ENCODE data around the gene SORCS3.

DNA sequence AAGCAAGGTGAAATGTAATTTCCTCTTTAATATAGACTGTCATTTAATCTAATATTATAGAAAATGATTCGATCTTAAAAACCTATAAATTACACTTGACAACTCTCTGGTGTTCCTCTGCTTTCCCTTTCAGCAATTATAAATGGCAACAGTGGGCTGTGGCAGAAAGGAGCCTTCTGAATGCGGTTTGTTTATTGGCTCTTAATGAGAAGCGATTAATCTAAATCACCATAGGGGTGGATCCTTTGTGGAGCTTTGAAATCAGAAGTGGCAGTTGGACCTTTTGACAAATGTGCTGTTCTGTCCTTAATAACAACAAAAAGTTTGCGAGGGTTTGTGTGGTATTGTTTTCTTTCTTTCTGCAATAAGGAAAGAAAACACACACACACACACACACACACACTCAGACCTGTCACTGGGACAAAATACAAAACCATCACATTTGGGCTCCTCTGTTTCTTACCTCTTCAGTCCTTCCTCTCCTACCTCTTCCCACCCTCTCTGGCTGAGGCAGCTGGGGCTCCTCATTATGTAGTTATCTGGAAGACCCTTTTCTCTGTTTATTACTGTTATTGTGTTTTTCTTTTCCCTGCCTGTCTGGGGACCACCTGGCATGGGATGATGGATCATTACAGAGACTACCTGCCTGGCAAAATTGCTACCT, 316.2 kb downstream of the SORCS3 start:
- TF ChIP-seq, protein P1, sequence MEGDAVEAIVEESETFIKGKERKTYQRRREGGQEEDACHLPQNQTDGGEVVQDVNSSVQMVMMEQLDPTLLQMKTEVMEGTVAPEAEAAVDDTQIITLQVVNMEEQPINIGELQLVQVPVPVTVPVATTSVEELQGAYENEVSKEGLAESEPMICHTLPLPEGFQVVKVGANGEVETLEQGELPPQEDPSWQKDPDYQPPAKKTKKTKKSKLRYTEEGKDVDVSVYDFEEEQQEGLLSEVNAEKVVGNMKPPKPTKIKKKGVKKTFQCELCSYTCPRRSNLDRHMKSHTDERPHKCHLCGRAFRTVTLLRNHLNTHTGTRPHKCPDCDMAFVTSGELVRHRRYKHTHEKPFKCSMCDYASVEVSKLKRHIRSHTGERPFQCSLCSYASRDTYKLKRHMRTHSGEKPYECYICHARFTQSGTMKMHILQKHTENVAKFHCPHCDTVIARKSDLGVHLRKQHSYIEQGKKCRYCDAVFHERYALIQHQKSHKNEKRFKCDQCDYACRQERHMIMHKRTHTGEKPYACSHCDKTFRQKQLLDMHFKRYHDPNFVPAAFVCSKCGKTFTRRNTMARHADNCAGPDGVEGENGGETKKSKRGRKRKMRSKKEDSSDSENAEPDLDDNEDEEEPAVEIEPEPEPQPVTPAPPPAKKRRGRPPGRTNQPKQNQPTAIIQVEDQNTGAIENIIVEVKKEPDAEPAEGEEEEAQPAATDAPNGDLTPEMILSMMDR (IDR thresholded peaks at IDR 0.05): no peak
- TF ChIP-seq EP300 (IDR thresholded peaks at IDR 0.05): no peak

Measured in sigmoid colon (tissue), 4 donors.